Stomach smooth muscle (tissue), 2 donors: ENCODE measurements around the gene LY9.

ENCODE experiments used
- H3K27ac ChIP-seq: one replicate; pipeline ENCODE4 v1.7.0; 2013; ENCODE audit warnings: mild to moderate bottlenecking, low read length, inconsistent platforms
- H3K27me3 ChIP-seq, 2 donors: one replicate each; pipeline ENCODE4 v1.7.0; 2013; ENCODE audit warnings: low read length in 2 of 2; ENCODE audit not compliant: insufficient read depth in 2 of 2, control insufficient read depth in 1 of 2
- H3K36me3 ChIP-seq, 2 donors: one replicate each; pipeline ENCODE4 v1.7.0; 2013; ENCODE audit warnings: low read length in 2 of 2; ENCODE audit not compliant: control insufficient read depth in 2 of 2, insufficient read depth in 2 of 2
- H3K4me1 ChIP-seq: one replicate; pipeline ENCODE4 v1.7.0; 2013; ENCODE audit warnings: low read length; ENCODE audit not compliant: control insufficient read depth, insufficient read depth
- H3K4me3 ChIP-seq, 2 donors: one replicate each; pipeline ENCODE4 v1.7.0; 2013; ENCODE audit warnings: low read length in 2 of 2
- H3K9ac ChIP-seq, 2 donors: one replicate each; pipeline ENCODE4 v1.7.0; 2013; ENCODE audit warnings: low read length in 2 of 2, mild to moderate bottlenecking in 1 of 2
- H3K9me3 ChIP-seq, 2 donors: one replicate each; pipeline ENCODE4 v1.7.0; 2013; ENCODE audit warnings: low read length in 2 of 2; ENCODE audit not compliant: control insufficient read depth in 2 of 2
- donor health status: healthy.
- donor health status: Pancreatic carcinoma.

LY9 gene

GRCh38 chr1:160806109-160806665 is 10.2 kb downstream of the LY9 start:
- Histone ChIP-seq H3K4me3 (no peak overlapping the region), H3K27me3 (no peaks in the 10 kb centered on the region), H3K36me3 (no peaks in the 10 kb centered on the region), H3K4me1 (no peaks in the 10 kb centered on the region), H3K9ac (no peak overlapping the region), H3K27ac (no peak overlapping the region), H3K9me3 (peaks cover 2 to 16% of the 10 kb centered on the region in 2 donors)

GRCh38 chr1:160806784-160807183 is 10.8 kb downstream of the LY9 start:
- Histone ChIP-seq H3K4me3 (no peak overlapping the region), H3K27me3 (no peaks in the 10 kb centered on the region), H3K36me3 (no peaks in the 10 kb centered on the region), H3K9me3 (peaks cover 2 to 16% of the 10 kb centered on the region in 2 donors), H3K9ac (no peak overlapping the region), H3K4me1 (no peaks in the 10 kb centered on the region), H3K27ac (no peak overlapping the region)

GRCh38 chr1:160807247-160807646 is 11.3 kb downstream of the LY9 start:
- no peak overlapping the region for H3K9ac ChIP-seq
- no peaks in the 10 kb centered on the region for H3K4me1 ChIP-seq
- no peaks in the 10 kb centered on the region for H3K27me3 ChIP-seq
- no peaks in the 10 kb centered on the region for H3K36me3 ChIP-seq
- H3K27ac ChIP-seq = no peak overlapping the region
- peaks cover 2 to 16% of the 10 kb centered on the region in 2 donors for H3K9me3 ChIP-seq
- no peak overlapping the region for H3K4me3 ChIP-seq

- H3K9ac ChIP-seq = no peak overlapping the region
- H3K4me1 ChIP-seq = no peaks in the 10 kb centered on the region
- no peaks in the 10 kb centered on the region for H3K36me3 ChIP-seq
- H3K4me3 ChIP-seq = no peak overlapping the region
- H3K27me3 ChIP-seq = no peaks in the 10 kb centered on the region
- peaks cover 2 to 16% of the 10 kb centered on the region in 2 donors for H3K9me3 ChIP-seq
- no peak overlapping the region for H3K27ac ChIP-seq
These were observed 11.8 kb downstream of the LY9 start for GRCh38 chr1:160807738-160808137.

GRCh38 chr1:160808289-160808688 is 12.3 kb downstream of the LY9 start:
- H3K9ac ChIP-seq = no peak overlapping the region
- H3K4me1 ChIP-seq = no peaks in the 10 kb centered on the region
- H3K27me3 ChIP-seq = no peaks in the 10 kb centered on the region
- no peak overlapping the region for H3K4me3 ChIP-seq
- H3K36me3 ChIP-seq = no peaks in the 10 kb centered on the region
- H3K9me3 ChIP-seq = peaks cover 2 to 16% of the 10 kb centered on the region in 2 donors
- no peak overlapping the region for H3K27ac ChIP-seq

- no peak overlapping the region for H3K9ac ChIP-seq
- H3K4me3 ChIP-seq = no peak overlapping the region
- H3K9me3 ChIP-seq = peaks cover 2 to 16% of the 10 kb centered on the region in 2 donors
- H3K27ac ChIP-seq = no peak overlapping the region
- peaks cover 0 to 4% of the 10 kb centered on the region in 2 donors for H3K27me3 ChIP-seq
- no peaks in the 10 kb centered on the region for H3K36me3 ChIP-seq
- no peaks in the 10 kb centered on the region for H3K4me1 ChIP-seq
These were observed 14.5 kb downstream of the LY9 start for GRCh38 chr1:160810486-160810885.

- no peaks in the 10 kb centered on the region for H3K36me3 ChIP-seq
- H3K27me3 ChIP-seq = peaks cover 0 to 4% of the 10 kb centered on the region in 2 donors
- H3K4me3 ChIP-seq = no peak overlapping the region
- H3K9me3 ChIP-seq = peaks cover 2 to 16% of the 10 kb centered on the region in 2 donors
- no peak overlapping the region for H3K9ac ChIP-seq
- H3K27ac ChIP-seq = no peak overlapping the region
- no peaks in the 10 kb centered on the region for H3K4me1 ChIP-seq
These were observed 15.2 kb downstream of the LY9 start for GRCh38 chr1:160811147-160811546.

- no peak overlapping the region for H3K4me3 ChIP-seq
- H3K9ac ChIP-seq = no peak overlapping the region
- peaks cover 0 to 10% of the 10 kb centered on the region in 2 donors for H3K27me3 ChIP-seq
- H3K36me3 ChIP-seq = no peaks in the 10 kb centered on the region
- peaks cover 0 to 4% of the 10 kb centered on the region in 2 donors for H3K9me3 ChIP-seq
- H3K4me1 ChIP-seq = no peaks in the 10 kb centered on the region
- H3K27ac ChIP-seq = no peak overlapping the region
These were observed 17.2 kb downstream of the LY9 start for GRCh38 chr1:160813215-160813614.

GRCh38 chr1:160814316-160814715 is 18.3 kb downstream of the LY9 start:
- Histone ChIP-seq H3K36me3 (no peaks in the 10 kb centered on the region), H3K4me1 (no peaks in the 10 kb centered on the region), H3K27ac (no peak overlapping the region), H3K9ac (no peak overlapping the region), H3K4me3 (no peak overlapping the region), H3K27me3 (peaks cover 0 to 10% of the 10 kb centered on the region in 2 donors), H3K9me3 (no peaks in the 10 kb centered on the region)

GRCh38 chr1:160814856-160815255 is 18.9 kb downstream of the LY9 start:
- Histone ChIP-seq H3K9me3 (no peaks in the 10 kb centered on the region), H3K9ac (no peak overlapping the region), H3K4me1 (no peaks in the 10 kb centered on the region), H3K36me3 (no peaks in the 10 kb centered on the region), H3K4me3 (no peak overlapping the region), H3K27me3 (peaks cover 0 to 10% of the 10 kb centered on the region in 2 donors), H3K27ac (no peak overlapping the region)

GRCh38 chr1:160818207-160818937 is 22.4 kb downstream of the LY9 start:
- H3K9ac ChIP-seq = no peak overlapping the region
- H3K27me3 ChIP-seq = peaks cover 0 to 10% of the 10 kb centered on the region in 2 donors
- H3K9me3 ChIP-seq = no peaks in the 10 kb centered on the region
- no peaks in the 10 kb centered on the region for H3K36me3 ChIP-seq
- no peak overlapping the region for H3K4me3 ChIP-seq
- no peak overlapping the region for H3K27ac ChIP-seq
- H3K4me1 ChIP-seq = no peaks in the 10 kb centered on the region
